ENCODE measurements around the gene CLEC11A.
"Not testable (repeated sequence)": the region's sequence is repeated elsewhere in the genome, so short reads cannot be mapped to it uniquely, and the experiment has no call there.

Gene CLEC11A

DNA sequence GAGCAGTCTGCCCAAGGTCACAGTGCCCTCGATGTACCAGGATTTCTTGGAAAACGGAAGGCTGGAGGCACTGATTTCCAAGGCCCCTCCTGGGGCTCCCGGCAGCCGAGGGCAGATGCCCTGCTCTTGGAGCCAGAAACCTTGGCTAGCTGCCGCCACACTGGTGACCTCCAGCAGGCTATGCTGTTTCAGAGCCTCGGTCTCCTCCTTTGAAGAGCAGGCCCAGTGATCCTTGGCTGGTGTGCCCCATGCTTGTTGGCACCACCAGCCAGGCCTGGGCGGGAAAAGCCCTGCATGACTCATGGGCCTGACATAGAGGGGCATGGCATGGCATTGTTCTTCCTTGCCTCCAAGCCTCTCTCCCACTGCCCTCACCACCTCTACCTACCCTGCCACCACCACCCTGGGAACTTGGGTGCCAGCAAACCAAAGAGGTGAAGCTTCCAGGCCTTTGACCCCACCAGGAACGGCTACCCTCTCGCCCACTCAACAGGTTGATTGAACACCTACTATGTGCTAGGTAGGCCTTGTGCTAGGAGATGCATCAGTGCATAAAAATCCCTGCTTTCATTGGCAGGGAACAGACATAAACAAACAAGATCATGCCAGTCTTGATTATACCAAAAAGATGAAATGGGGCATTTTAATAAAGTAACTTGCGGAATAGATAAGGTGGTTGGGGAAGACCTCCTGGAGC lies 1.6 kb upstream of the CLEC11A start:
- no peak for DNase-seq (ENCODE audit: low read depth)

DNA sequence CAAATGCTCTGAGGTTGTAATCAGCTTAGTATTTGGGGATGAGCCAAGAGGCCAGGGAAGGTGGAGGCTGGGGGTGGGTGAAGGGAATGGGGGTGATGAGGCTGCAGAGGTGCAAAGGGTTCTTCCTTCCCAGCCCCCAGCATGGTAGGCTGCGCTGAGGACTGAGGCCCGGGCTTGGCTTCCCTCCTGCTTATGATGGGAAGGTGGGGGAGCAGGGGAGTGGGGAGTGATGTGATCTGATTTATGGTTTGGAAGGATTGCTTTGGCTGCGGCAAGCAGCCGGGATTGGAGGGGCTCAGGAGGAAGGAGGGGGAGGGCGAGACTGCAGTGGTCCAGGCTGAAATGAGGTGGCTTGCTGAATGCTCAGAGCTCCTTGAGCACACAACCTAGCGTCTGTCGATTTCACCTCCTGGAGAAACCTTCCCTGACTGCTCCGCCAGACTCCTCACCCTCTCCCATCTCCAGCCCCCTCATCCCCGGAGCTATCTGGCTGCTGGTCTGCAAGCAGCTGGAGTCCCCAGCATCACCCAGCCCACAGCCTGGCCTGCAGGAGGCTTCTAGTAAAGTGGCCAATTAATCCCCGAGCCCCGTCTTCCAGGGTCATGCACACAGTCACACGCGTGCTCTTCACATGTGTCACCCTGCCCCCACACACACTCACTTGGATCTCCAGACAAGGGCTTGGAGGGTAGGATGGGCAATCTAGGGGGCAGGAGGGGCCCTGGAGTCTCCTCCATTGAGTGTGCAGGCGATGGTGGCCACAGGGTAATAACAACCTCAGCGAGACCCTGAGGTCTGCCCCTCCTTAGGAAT lies 757 bp upstream of the CLEC11A start:
- no peak for DNase-seq (ENCODE audit: low read depth)

GRCh38 chr19:50723735-50724521 lies 764 bp downstream of the CLEC11A start:
- DNase-seq (ENCODE audit: low read depth) = no peak

- DNase-seq (ENCODE audit: low read depth) = peak; percentile 91
Measured at GRCh38 chr19:50724522-50725217, 1.5 kb downstream of the CLEC11A start.

- no peak for DNase-seq (ENCODE audit: low read depth)
Measured at GRCh38 chr19:50725218-50725910, 2.2 kb downstream of the CLEC11A start.

GRCh38 chr19:50725911-50726230 lies 2.7 kb downstream of the CLEC11A start:
- DNase-seq (ENCODE audit: low read depth) = no peak

GRCh38 chr19:50728084-50728737 lies 5.0 kb downstream of the CLEC11A start:
- DNase-seq (ENCODE audit: low read depth) = peak; percentile 74

- no peak for DNase-seq (ENCODE audit: low read depth)
Measured at GRCh38 chr19:50729894-50730293, 6.7 kb downstream of the CLEC11A start.

- DNase-seq (ENCODE audit: low read depth) = no peak
Measured at GRCh38 chr19:50735869-50736268, 12.7 kb downstream of the CLEC11A start.

GRCh38 chr19:50736338-50736737 lies 13.2 kb downstream of the CLEC11A start:
- DNase-seq (ENCODE audit: low read depth) = no peak

- no peak for DNase-seq (ENCODE audit: low read depth)
Measured at GRCh38 chr19:50739132-50739913, 16.2 kb downstream of the CLEC11A start.

- DNase-seq (ENCODE audit: low read depth) = no peak
Measured at GRCh38 chr19:50739914-50740426, 16.8 kb downstream of the CLEC11A start.

GRCh38 chr19:50741179-50741933 lies 18.2 kb downstream of the CLEC11A start:
- no peak for DNase-seq (ENCODE audit: low read depth)

- no peak for DNase-seq (ENCODE audit: low read depth)
Measured at GRCh38 chr19:50743537-50743936, 20.4 kb downstream of the CLEC11A start.

DNA sequence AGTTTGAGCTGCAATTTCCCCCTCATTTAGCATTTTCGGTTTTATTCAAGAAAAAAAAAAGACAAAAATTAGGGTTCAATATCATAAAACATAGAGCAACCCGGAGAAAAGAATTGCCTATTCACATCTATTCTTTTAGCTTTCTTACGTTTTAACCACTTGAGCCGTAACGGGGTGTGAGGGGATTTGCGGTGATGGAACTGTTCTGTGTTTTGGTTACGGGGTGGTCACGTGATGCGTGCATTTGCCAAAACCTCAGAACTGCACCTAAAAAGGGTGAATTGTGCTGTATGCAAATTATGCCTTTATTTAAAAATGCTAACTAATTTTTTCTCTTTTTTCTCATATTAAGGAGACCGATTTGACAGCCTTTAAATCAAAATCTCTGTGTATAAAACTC lies 22.1 kb downstream of the CLEC11A start:
- no peak for DNase-seq (ENCODE audit: low read depth)

DNA sequence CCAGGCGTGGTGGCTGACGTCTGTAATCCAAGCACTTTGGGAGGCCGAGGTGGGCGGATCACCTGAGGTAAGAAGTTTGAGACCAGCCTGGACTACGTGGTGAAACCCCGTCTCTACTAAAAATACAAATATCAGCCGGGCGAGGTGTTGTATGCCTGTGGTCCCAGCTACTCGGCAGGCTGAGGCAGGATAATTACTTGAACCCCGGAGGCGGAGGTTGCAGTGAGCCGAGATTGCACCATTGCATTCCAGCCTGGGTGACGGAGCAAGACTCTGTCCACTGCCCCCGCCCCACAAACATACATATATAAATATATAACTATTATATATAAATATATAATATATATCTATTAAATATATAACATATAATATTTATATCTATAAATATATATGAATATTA lies 24.0 kb downstream of the CLEC11A start:
- not testable (repeated sequence) for DNase-seq (ENCODE audit: low read depth)

- DNase-seq (ENCODE audit: low read depth) = no peak
Measured at GRCh38 chr19:50749490-50749889, 26.3 kb downstream of the CLEC11A start.

DNA sequence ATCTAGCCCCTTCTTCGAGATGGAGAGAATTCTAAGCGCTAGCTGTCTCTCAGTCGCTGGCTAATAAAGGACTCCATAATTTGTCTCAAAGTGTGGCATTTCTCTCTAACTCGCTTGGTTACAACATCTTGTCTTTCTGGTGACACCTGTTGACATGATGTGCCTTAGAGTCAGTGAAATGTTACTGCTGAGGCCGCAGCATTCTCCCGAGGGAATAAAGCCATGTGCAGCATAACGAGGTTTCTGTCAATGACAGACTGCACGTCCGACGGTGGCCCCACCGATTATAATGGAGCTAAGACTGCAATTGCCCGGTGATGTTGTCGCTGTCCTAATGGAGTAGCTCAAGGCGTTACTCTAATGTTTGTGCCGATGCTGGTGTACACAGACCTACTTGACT lies 26.8 kb downstream of the CLEC11A start:
- no peak for DNase-seq (ENCODE audit: low read depth)

- no peak for DNase-seq (ENCODE audit: low read depth)
Measured at GRCh38 chr19:50753879-50754278, 30.7 kb downstream of the CLEC11A start.
